Measurements from ENCODE around the gene EQTN. TPM values are rescaled to one million over a fixed set of nuclear protein-coding genes. Genes with fewer than 3 reads are reported as not detected.

The EQTN gene
- total and polyA plus RNA-seq, 2 of the 4 experiments (the other 2 are of a cell fraction): not detected

DNA sequence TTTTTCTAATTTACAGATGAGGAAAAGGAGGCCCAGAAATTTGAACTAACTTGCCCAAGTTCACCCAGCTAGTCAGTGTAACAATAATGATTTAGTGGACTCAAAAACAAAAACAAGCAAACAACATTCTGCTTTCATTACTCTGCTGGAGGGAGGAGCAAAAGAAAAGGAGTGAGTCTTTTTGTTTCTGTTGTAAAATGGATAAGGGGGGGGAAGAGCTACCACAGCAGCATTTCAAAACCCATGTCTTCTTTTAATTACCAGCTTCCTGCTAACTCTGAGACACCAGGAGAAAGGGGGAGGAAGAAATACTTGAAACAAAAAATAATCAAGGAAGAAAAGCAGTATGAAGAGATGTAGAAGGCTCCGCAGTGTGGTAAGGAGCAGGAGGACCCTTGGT lies 39.2 kb upstream of the EQTN start:
- BruUV-seq (replicated peaks): no TSS peak
- no CpG with 5 or more reads among the region's 1 CpG for WGBS, 2 experiments (ENCODE audit: extremely low coverage in 2 of 2, insufficient read length in 1 of 2)
- ChIA-PET CTCF (no interaction called here), POLR2A (ENCODE audit: unreplicated experiment) (no interaction called here)
- no peak overlapping the region for H3K14ac ChIP-seq (replicated peaks; ENCODE audit: low read depth, low read length)
- no peak overlapping the region for H2AFZ ChIP-seq (replicated peaks; ENCODE audit: low read length, poor library complexity)
- H3K9ac ChIP-seq (ENCODE audit: low read depth, low read length): no peak overlapping the region
- no peak overlapping the region for H2AK9ac ChIP-seq (replicated peaks; ENCODE audit: low read depth, low read length, poor library complexity)
- no peak for DNase-seq
- in situ Hi-C loops (cut with MboI; ENCODE audit: low sequenced_read_pairs): no loop called here
- H2BK15ac ChIP-seq (ENCODE audit: low read depth, low read length): no peak overlapping the region
- intact Hi-C loops (cut with micrococcal nuclease): no loop called here
- H3K4ac ChIP-seq (ENCODE audit: low read depth, low read length): no peak overlapping the region
- peaks cover 31% of the 10 kb centered on the region for H3K27me3 ChIP-seq (ENCODE audit: control insufficient read depth, insufficient read depth, low read length)
- no peaks in the 10 kb centered on the region for H3K36me3 ChIP-seq (ENCODE audit: control insufficient read depth, insufficient read depth, low read length)
- H3K4me1 ChIP-seq (ENCODE audit: control insufficient read depth, insufficient read depth, low read length): no peaks in the 10 kb centered on the region; the same call in 1 of the 2 replicates
- H2BK120ac ChIP-seq (ENCODE audit: low read depth, low read length): no peak overlapping the region
- H2AK5ac ChIP-seq (ENCODE audit: low read depth, low read length): no peak overlapping the region
- H4K91ac ChIP-seq (ENCODE audit: insufficient read depth, low read depth, low read length): no peak overlapping the region
- no peaks in the 10 kb centered on the region for H3K79me1 ChIP-seq (ENCODE audit: low read depth in 1 of 2, low read length in 2 of 2)
- no peak overlapping the region for H3K56ac ChIP-seq (ENCODE audit: extremely low read depth, insufficient read depth, low read length)
- dilution Hi-C loops (cut with HindIII; ENCODE audit: low sequenced_read_pairs, unreplicated experiment): no loop called here
- H3K27ac ChIP-seq (ENCODE audit: insufficient read depth, low read length): no peak overlapping the region
- no peaks in the 10 kb centered on the region for H3K9me3 ChIP-seq (ENCODE audit: control insufficient read depth, insufficient read depth, low read length)
- ATAC-seq (ENCODE audit: low read depth): no peak
- no peak overlapping the region for H3K23ac ChIP-seq (ENCODE audit: low read depth, low read length)
- no peak overlapping the region for H4K5ac ChIP-seq (ENCODE audit: low read depth, low read length)
- no peak overlapping the region for H2BK20ac ChIP-seq (ENCODE audit: low read depth, low read length)
- TF ChIP-seq SMC3 (IDR thresholded peaks at IDR 0.05; ENCODE audit: low read depth, low read length) (no peak), RFX5 (IDR thresholded peaks at IDR 0.05; ENCODE audit: low read depth, low read length) (no peak), RAD21 (IDR thresholded peaks at IDR 0.05; ENCODE audit: low read length) (no peak), MAZ (IDR thresholded peaks at IDR 0.05; ENCODE audit: borderline replicate concordance, low read depth, low read length) (no peak), CHD1 (IDR thresholded peaks at IDR 0.05; ENCODE audit: low read depth, low read length) (no peak), FOS (IDR thresholded peaks at IDR 0.05; ENCODE audit: low read depth, low read length) (no peak), RCOR1 (IDR thresholded peaks at IDR 0.05; ENCODE audit: insufficient replicate concordance, low read length) (no peak), NFE2L2 (IDR thresholded peaks at IDR 0.05; ENCODE audit: low read depth, low read length) (no peak), MXI1 (IDR thresholded peaks at IDR 0.05; ENCODE audit: borderline replicate concordance, low read depth, low read length) (no peak), POLR2A (IDR thresholded peaks at IDR 0.05; ENCODE audit: low read depth, low read length) (no peak), CEBPB (IDR thresholded peaks at IDR 0.05; ENCODE audit: low read depth, low read length) (no peak), MAFK (IDR thresholded peaks at IDR 0.05; ENCODE audit: low read depth, low read length) (no peak), BHLHE40 (IDR thresholded peaks at IDR 0.05; ENCODE audit: low read depth, low read length) (no peak)
- TF ChIP-seq, protein P1, sequence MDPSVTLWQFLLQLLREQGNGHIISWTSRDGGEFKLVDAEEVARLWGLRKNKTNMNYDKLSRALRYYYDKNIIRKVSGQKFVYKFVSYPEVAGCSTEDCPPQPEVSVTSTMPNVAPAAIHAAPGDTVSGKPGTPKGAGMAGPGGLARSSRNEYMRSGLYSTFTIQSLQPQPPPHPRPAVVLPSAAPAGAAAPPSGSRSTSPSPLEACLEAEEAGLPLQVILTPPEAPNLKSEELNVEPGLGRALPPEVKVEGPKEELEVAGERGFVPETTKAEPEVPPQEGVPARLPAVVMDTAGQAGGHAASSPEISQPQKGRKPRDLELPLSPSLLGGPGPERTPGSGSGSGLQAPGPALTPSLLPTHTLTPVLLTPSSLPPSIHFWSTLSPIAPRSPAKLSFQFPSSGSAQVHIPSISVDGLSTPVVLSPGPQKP (IDR thresholded peaks at IDR 0.05; ENCODE audit: borderline replicate concordance, low read depth, low read length): no peak
- TF ChIP-seq, protein P2, sequence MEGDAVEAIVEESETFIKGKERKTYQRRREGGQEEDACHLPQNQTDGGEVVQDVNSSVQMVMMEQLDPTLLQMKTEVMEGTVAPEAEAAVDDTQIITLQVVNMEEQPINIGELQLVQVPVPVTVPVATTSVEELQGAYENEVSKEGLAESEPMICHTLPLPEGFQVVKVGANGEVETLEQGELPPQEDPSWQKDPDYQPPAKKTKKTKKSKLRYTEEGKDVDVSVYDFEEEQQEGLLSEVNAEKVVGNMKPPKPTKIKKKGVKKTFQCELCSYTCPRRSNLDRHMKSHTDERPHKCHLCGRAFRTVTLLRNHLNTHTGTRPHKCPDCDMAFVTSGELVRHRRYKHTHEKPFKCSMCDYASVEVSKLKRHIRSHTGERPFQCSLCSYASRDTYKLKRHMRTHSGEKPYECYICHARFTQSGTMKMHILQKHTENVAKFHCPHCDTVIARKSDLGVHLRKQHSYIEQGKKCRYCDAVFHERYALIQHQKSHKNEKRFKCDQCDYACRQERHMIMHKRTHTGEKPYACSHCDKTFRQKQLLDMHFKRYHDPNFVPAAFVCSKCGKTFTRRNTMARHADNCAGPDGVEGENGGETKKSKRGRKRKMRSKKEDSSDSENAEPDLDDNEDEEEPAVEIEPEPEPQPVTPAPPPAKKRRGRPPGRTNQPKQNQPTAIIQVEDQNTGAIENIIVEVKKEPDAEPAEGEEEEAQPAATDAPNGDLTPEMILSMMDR (conservative IDR thresholded peaks at IDR 0.05; ENCODE audit: low read depth, low read length): no peak
- TF ChIP-seq, protein P3, sequence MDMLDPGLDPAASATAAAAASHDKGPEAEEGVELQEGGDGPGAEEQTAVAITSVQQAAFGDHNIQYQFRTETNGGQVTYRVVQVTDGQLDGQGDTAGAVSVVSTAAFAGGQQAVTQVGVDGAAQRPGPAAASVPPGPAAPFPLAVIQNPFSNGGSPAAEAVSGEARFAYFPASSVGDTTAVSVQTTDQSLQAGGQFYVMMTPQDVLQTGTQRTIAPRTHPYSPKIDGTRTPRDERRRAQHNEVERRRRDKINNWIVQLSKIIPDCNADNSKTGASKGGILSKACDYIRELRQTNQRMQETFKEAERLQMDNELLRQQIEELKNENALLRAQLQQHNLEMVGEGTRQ (IDR thresholded peaks at IDR 0.05; ENCODE audit: low read depth, low read length): no peak
- H4K8ac ChIP-seq (ENCODE audit: low read depth in 2 of 2, low read length in 2 of 2): no peak overlapping the region
- H3K4me2 ChIP-seq (ENCODE audit: low read depth, low read length): no peak overlapping the region
- H3K4me3 ChIP-seq (ENCODE audit: insufficient read depth, low read depth, low read length): no peak overlapping the region
- H3K18ac ChIP-seq (ENCODE audit: low read depth, low read length): no peak overlapping the region
- H3K9me1 ChIP-seq (ENCODE audit: insufficient read depth, low read length): no peaks in the 10 kb centered on the region; the same call in 1 of the 2 replicates
- H2BK5ac ChIP-seq (ENCODE audit: low read depth, low read length, poor library complexity, severe bottlenecking): no peak overlapping the region
- no peaks in the 10 kb centered on the region for H4K20me1 ChIP-seq (ENCODE audit: insufficient read depth, low read length)

All from IMR-90 (cell line).